ENCODE measurements around the gene SLX9. TPM values are rescaled to one million over a fixed set of nuclear protein-coding genes. Genes with fewer than 3 reads are reported as not detected.

Gene SLX9
- total and polyA plus RNA-seq, 10 donors = 6.1 to 35.4 (median 27.0) TPM

DNA sequence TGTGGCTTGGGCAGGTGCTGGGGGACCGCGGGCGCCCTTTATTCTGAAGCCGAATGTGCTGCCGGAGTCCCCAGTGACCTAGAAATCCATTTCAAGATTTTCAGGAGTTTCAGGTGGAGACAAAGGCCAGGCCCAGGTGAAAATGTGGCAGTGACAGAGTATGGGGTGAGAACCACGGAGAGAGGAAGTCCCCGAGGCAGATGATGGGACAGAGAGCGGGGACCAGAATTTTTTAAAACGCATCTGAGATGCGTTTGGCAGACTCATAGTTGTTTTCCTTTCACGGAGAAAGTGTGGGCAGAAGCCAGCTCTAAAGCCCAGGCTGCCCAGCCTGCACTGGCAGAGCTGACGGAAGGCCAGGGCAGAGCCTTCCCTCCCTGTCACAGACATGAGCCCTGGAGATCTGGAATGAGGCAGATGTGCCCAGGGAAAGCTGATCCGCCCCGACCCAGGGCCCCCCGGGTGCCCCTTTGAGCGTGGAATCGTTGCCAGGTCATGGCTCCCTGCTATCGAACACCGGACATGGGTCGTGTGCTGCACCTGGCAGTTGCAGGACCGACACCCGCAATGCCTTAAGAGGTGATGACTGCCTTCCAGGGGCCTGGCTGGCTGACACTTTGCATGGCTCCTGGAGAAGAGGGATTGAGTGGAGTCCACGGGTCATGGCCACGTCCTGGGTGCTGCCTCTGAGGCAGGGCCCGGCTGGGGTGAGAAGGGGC is 6.5 kb upstream of the SLX9 start:
- intact Hi-C loops (cut with DNase I; ENCODE audit: low total_unique reads) = loop anchor here (5.0 kb wide), 1 partner anchor 41 kb away; no protein-coding TSS in a partner anchor
- H3K27me3 ChIP-seq (replicated peaks in 1 of 7) = peaks cover 0 to 23% (median 4%) of the 10 kb centered on the region in 7 donors
- no peak for TF ChIP-seq POLR2A (IDR thresholded peaks at IDR 0.05)
- TF ChIP-seq, protein P1, sequence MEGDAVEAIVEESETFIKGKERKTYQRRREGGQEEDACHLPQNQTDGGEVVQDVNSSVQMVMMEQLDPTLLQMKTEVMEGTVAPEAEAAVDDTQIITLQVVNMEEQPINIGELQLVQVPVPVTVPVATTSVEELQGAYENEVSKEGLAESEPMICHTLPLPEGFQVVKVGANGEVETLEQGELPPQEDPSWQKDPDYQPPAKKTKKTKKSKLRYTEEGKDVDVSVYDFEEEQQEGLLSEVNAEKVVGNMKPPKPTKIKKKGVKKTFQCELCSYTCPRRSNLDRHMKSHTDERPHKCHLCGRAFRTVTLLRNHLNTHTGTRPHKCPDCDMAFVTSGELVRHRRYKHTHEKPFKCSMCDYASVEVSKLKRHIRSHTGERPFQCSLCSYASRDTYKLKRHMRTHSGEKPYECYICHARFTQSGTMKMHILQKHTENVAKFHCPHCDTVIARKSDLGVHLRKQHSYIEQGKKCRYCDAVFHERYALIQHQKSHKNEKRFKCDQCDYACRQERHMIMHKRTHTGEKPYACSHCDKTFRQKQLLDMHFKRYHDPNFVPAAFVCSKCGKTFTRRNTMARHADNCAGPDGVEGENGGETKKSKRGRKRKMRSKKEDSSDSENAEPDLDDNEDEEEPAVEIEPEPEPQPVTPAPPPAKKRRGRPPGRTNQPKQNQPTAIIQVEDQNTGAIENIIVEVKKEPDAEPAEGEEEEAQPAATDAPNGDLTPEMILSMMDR (IDR thresholded peaks at IDR 0.05 in 8 of 11, conservative IDR thresholded peaks at IDR 0.05 in 3 of 11) = no peak
- no peak for TF ChIP-seq POLR2AphosphoS5 (IDR thresholded peaks at IDR 0.05)
- H3K4me3 ChIP-seq = peak overlapping the region in 5 of 8 donors; percentile 65 to 86 (median 68)
- peak overlapping the region in 3 of 8 donors; percentile 93 to 97 (median 96) for H3K27ac ChIP-seq
- whole genome bisulfite sequencing, 5 donors = 58 to 78% (median 74%) methylated on average over 15 to 25 of the region's 25 CpGs
- H3K4me1 ChIP-seq = peaks cover 21 to 66% (median 52%) of the 10 kb centered on the region in 6 donors
- H3K36me3 ChIP-seq = peaks cover 0 to 15% (median 0%) of the 10 kb centered on the region in 6 donors
- DNase-seq = peak; percentile 76
- peaks cover 0 to 5% (median 0%) of the 10 kb centered on the region in 8 donors for H3K9me3 ChIP-seq

DNA sequence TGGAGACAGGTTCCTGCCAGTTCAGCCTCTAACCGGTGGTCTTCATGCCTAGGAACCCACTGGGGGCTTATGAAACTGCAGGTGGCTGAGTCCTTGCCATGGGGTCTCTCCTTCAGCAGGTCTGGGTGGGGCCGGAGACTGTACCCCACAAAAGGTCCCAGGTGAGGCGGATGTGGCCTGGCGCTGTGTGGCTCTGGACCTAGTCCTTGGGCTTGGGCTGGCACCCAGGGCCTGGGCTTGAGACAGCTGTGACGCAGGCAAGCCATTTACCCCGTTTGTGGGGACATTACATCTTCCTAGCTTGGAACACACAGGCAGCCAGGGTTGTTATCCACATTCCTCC is 5.9 kb upstream of the SLX9 start:
- Histone ChIP-seq H3K9me3 (peaks cover 0 to 5% (median 0%) of the 10 kb centered on the region in 8 donors), H3K27me3 (replicated peaks in 1 of 7) (peaks cover 0 to 23% (median 4%) of the 10 kb centered on the region in 7 donors), H3K27ac (no peak overlapping the region), H3K36me3 (peaks cover 0 to 15% (median 0%) of the 10 kb centered on the region in 6 donors), H3K4me1 (peaks cover 22 to 66% (median 50%) of the 10 kb centered on the region in 6 donors), H3K4me3 (no peak overlapping the region)
- TF ChIP-seq POLR2AphosphoS5 (IDR thresholded peaks at IDR 0.05) (no peak), POLR2A (IDR thresholded peaks at IDR 0.05) (no peak)
- TF ChIP-seq, protein P1 (IDR thresholded peaks at IDR 0.05 in 8 of 11, conservative IDR thresholded peaks at IDR 0.05 in 3 of 11) = no peak
- DNase-seq = peak; percentile 73
- 90 to 93% (median 92%) methylated on average over 4 to 6 of the region's 6 CpGs for WGBS, 5 donors
- intact Hi-C loops (cut with DNase I; ENCODE audit: low total_unique reads) = loop anchor here (5.0 kb wide), 1 partner anchor 42 kb away; no protein-coding TSS in a partner anchor

DNA sequence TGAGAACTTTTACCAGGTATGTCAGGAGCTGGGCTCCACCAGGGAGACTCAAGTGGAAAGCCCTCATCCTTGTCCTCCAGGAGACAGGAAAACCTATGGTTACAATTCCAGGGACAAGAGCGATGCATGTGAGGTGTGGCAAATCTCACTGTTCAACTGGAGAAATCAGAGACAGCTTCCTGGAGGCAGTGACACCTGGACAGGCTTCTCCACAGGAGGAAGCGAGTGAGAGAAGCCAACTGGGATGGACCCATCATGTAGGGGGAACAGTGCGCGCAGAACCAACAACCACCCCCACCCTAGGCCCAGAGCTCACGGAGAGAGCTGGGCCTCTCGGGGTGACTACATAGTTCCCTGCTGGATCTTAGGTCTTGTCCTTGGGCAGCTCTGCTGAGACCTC is 5.6 kb upstream of the SLX9 start:
- H3K36me3 ChIP-seq = peaks cover 0 to 15% (median 0%) of the 10 kb centered on the region in 6 donors
- H3K27me3 ChIP-seq (replicated peaks in 1 of 7) = peaks cover 0 to 23% (median 4%) of the 10 kb centered on the region in 7 donors
- TF ChIP-seq, protein P1 (IDR thresholded peaks at IDR 0.05 in 8 of 11, conservative IDR thresholded peaks at IDR 0.05 in 3 of 11) = no peak
- TF ChIP-seq POLR2A (IDR thresholded peaks at IDR 0.05) (no peak), POLR2AphosphoS5 (IDR thresholded peaks at IDR 0.05) (no peak)
- peaks cover 26 to 66% (median 50%) of the 10 kb centered on the region in 6 donors for H3K4me1 ChIP-seq
- 89 to 99% (median 93%) methylated on average over 5 to 6 of the region's 6 CpGs for WGBS, 5 donors
- intact Hi-C loops (cut with DNase I; ENCODE audit: low total_unique reads) = loop anchor here (5.0 kb wide), 1 partner anchor 42 kb away; no protein-coding TSS in a partner anchor
- H3K4me3 ChIP-seq = no peak overlapping the region
- peak; percentile 29 for DNase-seq
- H3K9me3 ChIP-seq = peaks cover 0 to 4% (median 0%) of the 10 kb centered on the region in 8 donors
- H3K27ac ChIP-seq = no peak overlapping the region
